HTERT RPE-1 (cell line): ENCODE data around the gene PIP5K1B.
"Not testable (repeated sequence)": the region's sequence is repeated elsewhere in the genome, so short reads cannot be mapped to it uniquely, and the experiment has no call there.

ENCODE experiments used
- in situ Hi-C: fragments of 300-500 bp; cut with MboI; formaldehyde crosslinking; loops from 4 replicates; pipeline ENCODE4 v1.14.3; 2020; ENCODE audit warnings: low sequenced_read_pairs

PIP5K1B gene

GRCh38 chr9:68978501-68978900 lies 273.5 kb downstream of the PIP5K1B start:
- in situ Hi-C loops = no loop called here

DNA sequence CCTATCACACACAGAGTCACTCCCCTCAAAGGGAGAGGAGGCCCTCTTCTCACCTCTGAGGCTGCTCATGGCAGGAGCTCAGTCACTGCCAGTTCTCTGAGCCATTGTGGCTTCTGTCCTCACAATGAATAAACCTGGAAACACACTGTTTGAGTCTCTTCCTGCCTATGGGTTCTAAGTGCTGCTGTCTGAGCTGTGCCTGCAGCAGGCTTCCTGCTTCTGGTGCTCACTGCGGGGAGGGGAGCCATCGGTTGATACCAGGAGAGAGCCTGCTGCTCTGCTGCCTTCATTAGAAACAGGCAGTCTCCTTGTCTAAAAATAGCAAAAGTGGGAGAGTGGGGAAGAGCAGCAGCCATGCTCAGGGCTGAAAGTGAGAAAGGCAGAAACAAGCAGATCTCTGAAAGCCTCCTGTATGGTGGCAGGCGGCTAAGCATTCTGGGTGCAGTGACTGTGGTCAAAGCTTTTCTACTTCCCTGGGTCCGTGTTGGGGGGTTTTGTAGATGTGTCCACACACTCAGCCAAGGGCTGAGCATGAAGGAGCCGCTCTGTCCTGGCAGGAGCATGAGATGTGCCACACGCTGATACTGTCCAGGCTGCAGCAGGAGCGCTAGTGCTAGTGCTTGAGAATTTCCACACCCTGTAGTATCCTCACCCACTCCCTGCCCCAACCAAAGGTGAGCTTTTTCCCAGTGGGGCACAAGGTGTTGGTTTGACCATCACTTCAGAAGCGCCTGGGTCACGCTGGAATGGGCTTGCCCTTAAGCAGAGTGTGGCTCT lies 274.7 kb downstream of the PIP5K1B start:
- in situ Hi-C loops = no loop called here

DNA sequence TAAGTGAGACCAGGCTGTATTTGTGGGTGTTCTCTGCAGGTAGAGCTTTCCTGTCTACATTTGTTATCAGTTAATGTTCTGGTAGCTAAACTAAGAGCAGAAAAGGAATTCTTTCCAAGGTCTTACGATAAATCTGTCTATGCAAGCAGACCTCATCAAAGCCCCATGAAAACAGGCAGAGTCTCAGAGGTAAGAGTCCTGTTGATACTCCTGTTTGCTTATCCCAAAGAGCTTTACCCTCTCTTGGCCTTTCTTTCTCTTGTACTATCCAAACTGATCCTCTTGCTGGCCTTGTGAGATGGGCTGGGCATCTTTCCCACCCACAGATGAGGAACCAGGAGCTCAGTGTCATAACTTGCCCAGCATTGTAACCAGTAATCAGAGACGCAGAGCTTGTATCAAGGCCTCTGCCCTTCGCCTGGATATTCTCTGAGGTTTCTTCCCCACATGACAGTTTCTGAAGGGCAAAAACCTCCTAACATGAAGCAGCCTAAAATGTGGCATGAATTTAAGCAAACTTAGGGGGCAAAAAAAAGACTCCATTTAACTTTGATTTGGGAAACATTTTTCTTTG lies 275.4 kb downstream of the PIP5K1B start:
- in situ Hi-C loops = no loop called here

GRCh38 chr9:68981789-68982188 lies 276.7 kb downstream of the PIP5K1B start:
- in situ Hi-C loops = no loop called here

DNA sequence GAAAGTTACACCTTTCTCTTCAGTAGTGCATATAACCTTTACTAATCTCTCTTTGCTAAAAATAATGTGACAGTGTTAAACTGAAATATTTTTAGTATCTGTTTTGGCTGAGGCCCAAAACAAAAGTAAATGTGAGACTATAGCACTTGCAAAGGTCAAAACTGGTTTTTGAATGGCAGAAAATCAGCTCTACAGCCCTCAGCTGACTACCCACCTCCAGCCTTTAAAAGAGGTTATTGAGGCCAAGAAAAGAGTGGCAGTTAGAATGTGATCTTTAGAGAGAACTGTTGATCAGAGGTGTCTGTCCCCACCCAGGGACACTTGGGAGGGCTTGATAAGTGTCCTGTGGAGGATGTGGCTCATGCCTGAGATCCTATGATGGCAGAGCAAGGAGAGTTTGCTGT lies 278.0 kb downstream of the PIP5K1B start:
- in situ Hi-C loops = no loop called here

GRCh38 chr9:68983522-68984424 lies 278.7 kb downstream of the PIP5K1B start:
- in situ Hi-C loops = no loop called here

DNA sequence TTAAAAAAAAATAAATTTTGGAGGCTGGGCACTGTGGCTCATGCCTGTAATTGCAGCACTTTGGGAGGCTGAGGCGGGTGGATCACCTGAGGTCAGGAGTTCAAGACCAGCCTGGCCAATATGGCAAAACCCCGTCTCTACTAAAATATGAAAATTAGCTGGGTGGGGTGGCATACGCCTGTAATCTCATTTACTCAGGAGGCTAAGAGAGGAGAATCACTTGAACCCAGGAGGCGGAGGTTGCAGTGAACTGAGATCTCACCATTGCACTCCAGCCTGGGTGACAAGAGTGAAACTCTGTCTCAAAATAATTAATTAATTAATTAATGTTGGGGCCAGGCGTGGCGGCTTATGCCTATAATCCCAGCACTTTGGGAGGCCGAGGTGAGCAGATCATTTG lies 281.9 kb downstream of the PIP5K1B start:
- in situ Hi-C loops = not testable (repeated sequence)

DNA sequence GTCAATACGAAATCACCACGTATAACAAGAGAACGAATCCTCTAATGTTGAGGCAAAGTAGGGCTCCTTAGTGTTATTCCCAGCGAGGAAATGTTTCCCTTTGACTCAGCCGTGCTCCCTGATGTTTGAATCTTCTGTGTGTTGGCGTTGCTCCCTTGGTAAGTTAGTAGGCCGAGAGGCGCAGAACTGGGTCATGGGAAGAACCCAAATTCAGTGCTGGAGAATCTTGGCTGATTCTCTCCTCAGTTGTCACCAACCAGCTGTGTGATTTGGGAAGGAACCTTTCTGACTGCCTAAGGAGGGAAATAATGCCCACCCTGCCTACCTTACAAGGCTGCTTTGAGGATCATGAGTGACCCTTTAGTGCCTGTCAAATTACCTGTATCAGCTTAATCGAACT lies 286.4 kb downstream of the PIP5K1B start:
- in situ Hi-C loops = no loop called here

DNA sequence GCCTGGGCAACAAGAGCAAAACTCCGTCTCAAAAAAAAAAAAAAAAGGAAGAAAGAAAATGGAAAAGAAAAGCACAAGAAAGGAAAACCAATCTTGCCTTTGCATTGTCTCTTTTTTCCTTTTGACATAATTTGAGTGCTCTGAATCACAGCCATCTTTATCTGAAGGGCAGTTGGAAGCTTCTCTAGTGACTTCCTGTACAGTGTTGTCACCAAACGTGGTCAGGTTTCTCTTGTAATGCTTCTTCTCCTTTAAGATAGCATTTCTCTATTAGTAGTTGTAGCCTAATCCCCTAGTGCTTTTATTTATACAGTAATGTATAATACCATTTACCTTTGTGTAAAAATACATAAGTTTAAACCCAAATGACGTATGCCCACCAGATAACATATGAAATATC lies 290.7 kb downstream of the PIP5K1B start:
- in situ Hi-C loops = no loop called here

DNA sequence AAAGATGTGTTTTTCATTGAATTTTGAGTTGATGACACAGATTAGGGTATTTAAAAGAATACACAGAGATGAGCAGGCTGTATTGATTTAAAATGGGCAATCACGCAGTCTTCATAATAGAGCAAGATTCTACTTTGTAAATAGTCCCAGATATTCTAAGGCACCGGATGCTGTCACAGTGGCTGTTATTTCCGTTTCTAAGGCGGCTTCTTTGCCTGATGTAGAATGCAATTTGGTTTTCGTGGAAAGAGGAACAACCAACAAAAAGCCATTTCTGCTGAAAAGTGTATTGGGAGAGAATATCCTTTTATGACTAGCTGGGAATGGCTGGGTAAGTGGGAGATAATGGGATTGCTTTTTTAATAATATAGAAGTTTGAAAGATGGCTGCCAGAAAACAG lies 291.4 kb downstream of the PIP5K1B start:
- in situ Hi-C loops = no loop called here

DNA sequence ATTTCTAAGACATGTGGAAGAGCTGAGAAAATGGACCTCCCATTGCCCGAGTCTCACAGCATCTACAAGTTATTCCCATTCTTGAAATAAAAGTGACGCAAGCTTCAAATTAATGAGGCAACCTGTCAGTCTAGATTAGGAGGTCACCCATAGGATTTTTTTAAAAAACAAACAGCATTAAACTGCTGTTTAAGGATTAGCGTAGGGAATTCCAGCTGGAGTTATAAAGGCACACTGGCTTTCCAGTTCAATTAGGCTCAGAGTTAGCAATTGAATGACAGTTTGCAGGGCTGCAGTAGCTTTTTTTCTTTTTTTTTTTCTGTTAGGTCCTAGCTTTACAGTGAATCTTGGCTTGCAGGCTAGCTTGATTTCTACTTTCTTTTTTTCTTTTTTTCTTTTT lies 292.6 kb downstream of the PIP5K1B start:
- in situ Hi-C loops = no loop called here

DNA sequence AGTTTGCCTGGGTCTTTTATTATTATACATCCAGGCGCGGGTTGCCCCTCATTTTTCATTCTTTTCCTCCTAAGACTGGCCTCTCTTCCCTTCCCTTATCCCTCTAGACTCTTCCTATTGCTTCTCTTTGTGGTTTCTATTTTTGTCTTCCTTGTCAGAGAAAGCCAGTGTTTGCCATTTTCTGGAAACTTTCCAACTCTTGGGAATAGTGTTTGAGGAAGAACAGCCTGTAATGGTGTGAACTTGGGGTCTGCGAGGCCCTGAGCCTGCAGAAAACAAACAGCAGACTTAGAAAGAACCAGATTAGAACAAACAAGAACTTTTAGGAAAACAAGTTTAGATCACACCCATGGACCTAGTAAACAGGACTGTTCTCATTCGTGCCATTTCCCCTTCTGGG lies 293.3 kb downstream of the PIP5K1B start:
- in situ Hi-C loops = no loop called here

GRCh38 chr9:68998812-68999211 lies 293.8 kb downstream of the PIP5K1B start:
- in situ Hi-C loops = no loop called here

DNA sequence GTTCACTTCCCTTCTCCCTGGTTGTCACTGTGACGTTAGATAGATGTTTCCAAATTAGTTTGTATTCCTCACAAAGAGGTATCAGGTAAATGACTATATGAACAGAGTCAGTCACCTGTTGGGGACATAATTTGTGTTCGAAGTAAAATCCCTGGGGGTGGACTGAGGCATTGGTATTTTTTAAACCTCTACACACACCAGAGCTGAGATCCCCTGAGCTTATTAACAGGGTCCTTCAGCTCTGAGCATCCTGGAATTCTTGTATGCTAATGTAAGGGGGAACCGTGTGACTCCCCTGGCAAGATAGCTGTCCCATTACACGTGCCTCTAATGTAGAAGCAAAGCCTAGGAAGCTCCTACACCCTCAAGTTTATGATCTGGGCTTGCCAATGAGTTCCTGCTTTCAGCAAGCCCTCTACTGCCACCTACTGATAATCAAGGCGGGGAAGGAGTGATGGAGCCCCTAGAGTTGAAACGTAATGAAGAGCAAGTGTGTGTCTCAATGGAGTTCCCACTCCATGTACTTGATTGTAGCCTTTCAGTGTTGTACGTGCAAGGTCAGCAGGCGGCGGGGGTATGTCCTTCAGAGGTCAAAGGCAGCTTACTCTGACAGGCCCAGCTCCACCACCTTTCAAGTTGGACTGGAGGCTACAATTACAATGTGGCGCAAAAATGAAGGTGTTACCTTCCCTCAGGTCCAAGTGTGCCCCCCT lies 294.5 kb downstream of the PIP5K1B start:
- in situ Hi-C loops = no loop called here

DNA sequence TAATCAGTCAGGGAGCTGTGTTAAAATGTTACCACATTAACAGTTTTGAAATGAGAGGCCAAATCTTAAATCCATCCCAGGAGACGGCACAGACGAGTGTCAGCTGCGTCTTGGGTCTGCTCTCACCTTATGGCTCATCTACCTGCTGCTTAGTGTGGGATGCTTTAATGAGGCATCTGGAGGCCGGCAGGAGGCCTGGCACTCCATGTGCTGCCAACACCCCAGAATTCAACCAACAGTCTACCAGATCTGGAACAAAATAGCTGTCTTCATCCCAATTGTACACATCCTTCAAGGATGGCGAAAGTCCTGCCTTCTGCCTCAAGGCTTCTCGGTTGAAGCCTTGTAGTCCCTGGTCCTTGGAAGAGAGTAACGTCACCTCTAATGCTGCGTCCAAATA lies 296.9 kb downstream of the PIP5K1B start:
- in situ Hi-C loops = no loop called here

DNA sequence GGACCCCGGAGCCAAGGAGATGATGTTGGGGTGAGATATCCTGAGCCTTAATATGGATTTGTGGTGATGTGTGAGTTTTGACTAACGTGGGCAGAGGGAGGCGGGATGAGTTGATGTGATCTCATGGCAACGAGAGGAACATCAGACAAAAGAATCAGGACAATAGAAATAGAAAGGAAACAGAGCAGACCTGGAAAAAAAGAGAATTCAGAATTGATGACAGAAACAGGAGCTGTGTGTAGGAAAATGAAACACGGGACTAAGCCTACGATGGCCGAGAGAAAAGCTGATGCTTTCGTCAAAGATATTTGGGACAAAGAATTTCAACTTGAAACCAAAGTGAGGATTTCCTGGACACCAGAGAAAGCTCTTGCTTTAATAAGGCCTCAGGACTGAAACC lies 298.0 kb downstream of the PIP5K1B start:
- in situ Hi-C loops = no loop called here

DNA sequence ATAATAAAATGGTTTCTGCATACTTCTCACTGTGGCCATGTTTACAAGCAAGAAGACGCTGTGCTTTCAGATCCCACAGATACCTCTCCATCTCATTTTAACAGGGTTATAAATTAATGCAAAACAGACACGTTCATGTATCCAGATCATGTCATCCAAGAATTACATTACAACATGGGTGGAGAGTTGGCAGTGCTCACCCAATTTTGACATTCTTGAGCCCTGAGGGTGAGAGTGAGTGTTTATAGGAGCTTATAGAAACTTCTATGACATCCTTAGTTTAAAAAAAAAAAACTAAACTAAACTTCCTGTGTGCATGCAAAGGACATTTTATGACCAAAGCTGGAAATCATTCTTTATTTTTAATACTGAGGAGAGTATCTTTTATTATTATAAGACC lies 299.8 kb downstream of the PIP5K1B start:
- in situ Hi-C loops = no loop called here

DNA sequence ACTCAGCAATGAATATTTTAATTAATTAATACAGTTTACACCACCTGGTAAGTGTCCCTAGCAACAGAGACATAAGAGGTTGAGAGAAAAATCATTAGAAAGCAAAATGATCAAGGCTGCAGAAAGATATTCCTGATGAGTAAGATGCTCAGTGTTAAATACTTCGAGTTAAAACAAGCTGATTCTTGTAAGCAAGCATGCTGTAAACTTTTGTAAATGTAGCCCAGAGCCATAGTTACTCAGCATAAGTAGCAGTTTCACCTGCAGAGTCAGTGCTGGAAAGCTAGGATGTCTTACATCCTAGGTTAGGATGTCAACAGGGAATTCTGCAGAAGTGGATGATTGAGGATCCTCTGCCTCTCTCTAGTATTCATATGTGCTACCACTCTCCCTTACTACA lies 304.7 kb downstream of the PIP5K1B start:
- in situ Hi-C loops = no loop called here

- in situ Hi-C loops = no loop called here
These were observed 307.8 kb downstream of the PIP5K1B start for GRCh38 chr9:69012696-69013381.

- in situ Hi-C loops = no loop called here
These were observed 308.3 kb downstream of the PIP5K1B start for GRCh38 chr9:69013382-69013727.

- in situ Hi-C loops = no loop called here
These were observed 309.0 kb downstream of the PIP5K1B start, which contains the start of gene PRKACG for GRCh38 chr9:69014013-69014412. TSS of gene PRKACG (minus strand) at chr9:69014113. CDS start at chr9:69014092, 21 bp downstream.
